ENCODE results near the gene CCL7.

The CCL7 gene

GRCh38 chr17:34248511-34249024 lies 21.5 kb upstream of the CCL7 start:
- no peak for DNase-seq

- no peak for DNase-seq
These were observed 21.0 kb upstream of the CCL7 start for GRCh38 chr17:34249061-34249460.

GRCh38 chr17:34249478-34249877 lies 20.5 kb upstream of the CCL7 start:
- peak; percentile 37 for DNase-seq

GRCh38 chr17:34251186-34251585 lies 18.8 kb upstream of the CCL7 start:
- no peak for DNase-seq

GRCh38 chr17:34252095-34252443 lies 18.0 kb upstream of the CCL7 start:
- no peak for DNase-seq

GRCh38 chr17:34252444-34253138 lies 17.4 kb upstream of the CCL7 start:
- no peak for DNase-seq

- DNase-seq: no peak
These were observed 16.9 kb upstream of the CCL7 start for GRCh38 chr17:34253139-34253525.

GRCh38 chr17:34254146-34254545 lies 15.9 kb upstream of the CCL7 start:
- no peak for DNase-seq

- DNase-seq: no peak
These were observed 15.2 kb upstream of the CCL7 start, which contains the start of gene CCL2 for GRCh38 chr17:34254651-34255380. TSS of gene CCL2 (plus strand) at chr17:34255285. CDS start at chr17:34255350, 65 bp downstream.

GRCh38 chr17:34255381-34255732 lies 14.7 kb upstream of the CCL7 start:
- no peak for DNase-seq

- no peak for DNase-seq
These were observed 14.2 kb upstream of the CCL7 start for GRCh38 chr17:34255841-34256240.

- DNase-seq: no peak
These were observed 12.6 kb upstream of the CCL7 start for GRCh38 chr17:34257299-34257985.

- DNase-seq: no peak
These were observed 12.1 kb upstream of the CCL7 start for GRCh38 chr17:34257986-34258326.

- no peak for DNase-seq
These were observed 10.9 kb upstream of the CCL7 start for GRCh38 chr17:34259146-34259545.

- no peak for DNase-seq
These were observed 9.2 kb upstream of the CCL7 start for GRCh38 chr17:34260861-34261260.

- no peak for DNase-seq
These were observed 8.3 kb upstream of the CCL7 start for GRCh38 chr17:34261568-34262337.

- no peak for DNase-seq
These were observed 4.3 kb upstream of the CCL7 start for GRCh38 chr17:34265711-34266110.

- DNase-seq: no peak
These were observed 5.9 kb downstream of the CCL7 start for GRCh38 chr17:34275881-34276280.

GRCh38 chr17:34276826-34277225 lies 6.8 kb downstream of the CCL7 start:
- no peak for DNase-seq

- DNase-seq: no peak
These were observed 13.6 kb downstream of the CCL7 start for GRCh38 chr17:34283571-34283970.

- no peak for DNase-seq
These were observed 15.3 kb downstream of the CCL7 start, which contains the start of gene CCL11 for GRCh38 chr17:34285286-34285792. TSS of gene CCL11 (plus strand) at chr17:34285742. CDS start at chr17:34285809, 67 bp downstream.

GRCh38 chr17:34287875-34288274 lies 17.9 kb downstream of the CCL7 start:
- DNase-seq: no peak

GRCh38 chr17:34290586-34290985 lies 20.6 kb downstream of the CCL7 start:
- no peak for DNase-seq

All from CD4-positive, alpha-beta T cell treated with Interferon gamma for 1 hour (primary cell).